Mucosa of gallbladder (tissue), 1 donor: ENCODE results near the gene CDKN2C. TPM values are rescaled to one million over a fixed set of nuclear protein-coding genes. Genes with fewer than 3 reads are reported as not detected.
"Not testable (repeated sequence)": the region's sequence is repeated elsewhere in the genome, so short reads cannot be mapped to it uniquely, and the experiment has no call there.

Experiments
- DNase-seq: peaks from one replicate; pipeline ENCODE4 v3.0.0-alpha.2; 2020; ENCODE audit warnings: low spot score
- total RNA-seq: library from RNA; stranded (reverse); gene quantifications from one replicate; pipeline ENCODE4 v1.2.1, GENCODE V29; 2021
- donor health status: DM: no; HTN: no; CAD: no.

Gene CDKN2C
- total RNA-seq, 1 donor from 2014 or later: 9.0 TPM

DNA sequence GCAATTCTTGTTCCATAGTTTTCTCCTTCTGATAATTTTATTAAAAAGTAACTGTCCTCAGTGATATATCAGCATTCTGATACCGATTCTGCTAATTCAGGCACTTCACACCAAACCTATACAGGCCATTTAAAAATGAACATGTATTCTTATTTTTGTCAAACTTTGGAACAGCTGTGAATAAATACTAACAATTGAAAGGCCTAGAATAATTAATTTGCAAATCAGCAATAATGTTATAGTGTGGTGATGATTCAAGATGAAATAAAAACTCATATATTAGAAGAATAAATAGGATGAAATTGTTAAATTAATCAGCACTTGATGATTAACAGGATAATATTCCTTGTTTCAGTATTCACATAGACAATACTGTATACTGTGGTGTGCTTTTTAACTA lies 9.9 kb downstream of the CDKN2C start:
- DNase-seq: no peak

DNA sequence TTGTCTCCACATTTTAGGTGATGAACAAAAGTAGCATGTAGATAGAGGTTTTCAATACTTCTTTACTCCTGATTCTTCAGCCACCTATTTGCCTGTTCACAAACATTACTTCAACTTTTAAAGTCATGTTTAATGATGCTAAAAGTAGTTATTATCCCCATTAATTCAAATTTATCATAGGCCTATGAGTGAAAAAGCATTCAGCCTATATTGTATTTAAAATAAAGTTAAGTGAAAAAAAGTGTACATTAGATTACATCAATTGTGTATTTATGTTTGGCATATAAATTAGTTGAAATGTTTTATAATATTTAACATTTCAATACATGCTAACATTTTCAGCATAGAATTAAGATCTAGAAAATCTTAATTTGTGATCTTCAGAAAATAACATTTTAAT lies 10.5 kb downstream of the CDKN2C start:
- DNase-seq: no peak

DNA sequence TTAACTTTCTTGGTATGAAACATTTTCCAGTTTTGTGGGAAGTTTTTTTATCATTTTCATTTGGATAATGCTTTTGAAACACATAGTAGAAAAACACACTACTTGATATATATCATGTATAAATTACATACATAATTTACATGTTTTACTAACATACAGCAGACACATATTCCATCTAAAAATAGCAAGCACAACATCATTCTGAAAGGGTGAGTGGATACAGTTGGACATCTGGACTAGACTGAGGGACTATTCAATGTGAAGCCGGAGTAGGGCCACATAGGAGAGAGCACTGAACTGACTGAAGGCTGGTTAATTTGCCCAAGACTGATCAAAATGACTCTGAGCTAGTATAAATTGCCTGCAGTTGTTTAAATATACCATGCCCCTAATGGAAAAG lies 11.7 kb downstream of the CDKN2C start:
- DNase-seq: no peak

DNA sequence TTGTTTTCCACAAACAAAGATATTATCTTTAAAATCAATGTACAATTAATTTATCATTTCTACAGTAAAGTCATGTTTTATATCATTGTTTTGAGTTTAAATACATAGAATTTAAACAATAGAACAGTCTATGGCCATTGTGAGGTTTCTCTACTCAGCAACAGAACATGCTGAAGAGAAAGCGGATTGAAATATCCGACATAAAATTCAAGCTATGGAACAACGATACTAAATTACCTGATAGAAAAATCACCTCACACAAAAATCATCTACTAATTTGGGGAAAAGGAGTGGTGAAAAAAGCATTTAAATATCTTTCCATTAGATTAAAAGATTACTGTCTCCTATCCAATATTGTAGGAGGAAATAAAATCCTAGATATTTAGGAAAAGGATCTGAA lies 12.6 kb downstream of the CDKN2C start:
- DNase-seq: no peak

DNA sequence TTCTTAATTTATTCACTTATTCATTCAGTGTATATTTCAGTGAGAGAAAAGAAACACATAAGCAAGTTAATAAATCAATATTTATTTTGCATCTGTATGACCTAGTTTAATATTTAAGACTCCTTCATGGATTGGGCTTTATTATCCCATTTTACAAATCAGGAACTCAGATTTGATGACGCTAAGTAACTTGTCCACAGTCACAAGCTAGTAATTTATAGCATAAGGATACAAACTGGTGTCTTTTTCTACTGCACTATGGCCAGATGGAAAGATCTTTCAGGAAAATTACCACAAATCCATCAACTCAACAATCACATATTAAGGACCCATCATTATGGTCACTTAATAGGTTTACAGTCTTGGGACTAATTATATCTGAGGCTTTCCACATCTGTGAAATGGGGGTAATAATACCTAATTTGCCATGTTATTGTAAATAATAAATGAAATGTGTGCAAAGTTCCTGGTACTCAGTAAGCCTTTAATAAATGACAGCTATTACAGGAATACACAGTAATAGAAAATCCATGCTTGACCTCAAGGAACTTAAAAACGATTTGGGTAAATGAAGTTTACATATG lies 13.3 kb downstream of the CDKN2C start:
- DNase-seq: no peak

DNA sequence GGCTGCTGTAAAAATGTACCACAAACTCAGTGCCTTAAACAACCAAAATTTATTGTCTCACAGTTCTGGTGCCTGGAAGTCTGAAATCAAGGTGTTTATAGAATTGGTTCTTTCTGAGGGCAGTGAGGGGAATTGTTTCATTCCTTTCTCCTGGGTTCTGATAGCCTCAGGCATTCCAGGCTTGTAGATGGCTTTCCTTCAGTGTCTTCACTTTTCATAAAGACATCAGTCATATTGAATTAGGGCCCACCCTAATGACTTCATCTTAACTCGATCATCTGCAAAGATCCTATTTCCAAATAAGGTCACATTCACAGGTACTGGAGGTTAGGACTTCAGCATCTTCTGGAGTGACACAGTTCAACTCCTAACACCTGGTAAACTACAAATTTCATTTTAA lies 15.0 kb downstream of the CDKN2C start:
- no peak for DNase-seq

DNA sequence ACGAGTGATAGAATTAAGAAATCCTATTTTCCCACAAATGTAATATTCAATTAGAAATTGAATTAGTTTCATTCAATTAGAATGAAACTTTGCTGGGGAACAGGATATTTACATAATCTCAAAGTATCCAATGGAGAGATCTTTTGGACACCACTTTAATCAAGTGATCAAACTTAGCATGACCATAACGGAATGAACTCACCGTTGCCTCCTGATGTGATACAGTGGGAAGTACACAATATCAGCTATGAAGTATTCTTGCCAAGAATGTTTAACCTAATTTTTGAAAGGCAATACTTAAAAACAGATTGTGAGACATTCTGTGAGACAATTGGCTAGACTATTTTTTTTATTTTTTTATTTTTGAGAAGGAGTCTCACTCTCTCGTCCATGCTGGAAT lies 16.6 kb downstream of the CDKN2C start:
- DNase-seq: no peak

DNA sequence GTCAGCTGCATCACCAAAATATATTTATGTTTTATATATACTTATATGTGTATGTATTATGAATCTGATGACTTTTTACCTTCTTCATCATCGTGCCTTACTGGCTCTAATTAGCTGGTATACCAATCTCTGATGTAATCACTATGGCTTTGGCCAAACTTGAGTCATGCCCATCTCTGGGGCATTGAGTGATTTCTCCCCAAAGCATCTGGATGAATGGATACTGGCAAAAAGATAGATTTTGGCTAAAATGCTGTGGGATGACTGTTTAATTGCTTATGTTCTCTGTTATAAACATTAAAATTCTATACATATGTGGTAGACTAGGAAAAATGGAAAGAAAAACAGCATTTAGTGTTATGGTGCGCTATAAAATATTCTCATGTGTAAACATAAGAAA lies 19.6 kb downstream of the CDKN2C start:
- DNase-seq: no peak

DNA sequence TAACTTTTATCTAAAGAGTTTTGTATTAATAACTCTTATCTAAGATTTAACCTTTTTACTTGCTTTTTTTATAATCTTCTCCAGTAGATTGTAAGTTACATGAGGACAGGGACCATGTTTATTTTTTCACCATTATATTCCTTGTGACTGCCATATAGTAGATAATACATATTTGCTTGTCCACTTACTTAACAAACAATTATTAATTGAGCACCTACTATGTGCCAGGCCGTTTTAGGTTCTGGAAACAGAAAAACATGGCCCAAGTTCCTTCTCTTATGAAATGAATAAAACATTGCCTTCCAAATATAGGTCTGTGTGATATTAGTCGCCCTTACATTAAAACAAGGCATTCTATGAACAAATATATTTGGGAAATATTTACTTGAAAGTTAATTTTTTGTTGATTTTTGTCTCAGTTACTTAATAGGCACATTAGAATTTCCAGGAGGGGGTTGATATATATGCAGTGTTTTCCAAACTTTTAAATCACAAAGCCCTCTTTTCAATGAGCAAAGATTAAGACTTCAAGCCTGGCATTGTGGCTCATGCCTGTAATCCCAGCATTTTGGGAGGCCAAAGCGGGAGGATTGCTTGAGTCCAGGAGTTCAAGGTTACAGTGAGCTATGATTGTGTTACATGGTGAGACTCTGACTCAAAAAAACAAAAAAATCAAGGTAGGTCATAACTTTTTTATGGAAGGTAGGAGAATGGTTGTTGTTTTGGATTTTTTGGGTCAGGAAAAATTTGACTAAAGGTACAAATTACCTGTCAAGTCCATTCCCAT lies 22.7 kb downstream of the CDKN2C start:
- no peak for DNase-seq

DNA sequence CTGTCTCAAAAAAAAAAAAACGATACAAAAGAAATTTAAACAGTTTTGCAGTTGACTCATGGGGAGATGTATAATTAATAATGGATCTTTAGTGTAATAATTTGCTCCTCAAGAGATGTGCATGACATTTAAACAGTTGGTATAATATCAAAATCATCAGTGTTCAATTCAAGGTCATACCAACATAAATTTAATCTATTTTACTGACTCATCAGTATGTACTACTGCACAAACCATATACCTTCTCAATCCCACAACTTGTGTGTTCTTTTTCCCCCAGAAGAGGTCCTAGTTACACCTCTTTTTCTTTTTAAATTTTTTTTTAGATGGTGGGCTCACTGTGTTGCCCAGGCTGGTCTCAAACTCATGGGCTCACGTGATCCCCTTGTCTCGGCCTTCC lies 23.6 kb downstream of the CDKN2C start:
- DNase-seq: no peak

DNA sequence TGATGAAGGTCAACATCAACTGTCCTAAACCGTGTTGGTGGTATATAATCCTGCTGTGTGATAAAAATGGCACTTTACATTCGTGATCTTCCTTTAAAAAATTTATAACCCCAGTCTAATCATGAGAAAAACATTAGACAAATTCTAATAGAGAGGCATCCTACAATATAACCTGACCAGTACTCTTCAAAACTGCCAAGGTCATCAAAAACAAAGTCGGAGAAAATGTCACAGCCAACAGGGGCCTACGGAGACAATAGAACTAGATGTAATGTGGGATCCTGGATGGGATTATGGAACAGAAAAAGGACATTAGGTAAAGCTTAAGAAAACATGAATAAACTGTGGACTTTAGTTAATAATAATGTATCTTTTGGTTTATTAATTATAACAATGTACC lies 25.0 kb downstream of the CDKN2C start:
- no peak for DNase-seq

DNA sequence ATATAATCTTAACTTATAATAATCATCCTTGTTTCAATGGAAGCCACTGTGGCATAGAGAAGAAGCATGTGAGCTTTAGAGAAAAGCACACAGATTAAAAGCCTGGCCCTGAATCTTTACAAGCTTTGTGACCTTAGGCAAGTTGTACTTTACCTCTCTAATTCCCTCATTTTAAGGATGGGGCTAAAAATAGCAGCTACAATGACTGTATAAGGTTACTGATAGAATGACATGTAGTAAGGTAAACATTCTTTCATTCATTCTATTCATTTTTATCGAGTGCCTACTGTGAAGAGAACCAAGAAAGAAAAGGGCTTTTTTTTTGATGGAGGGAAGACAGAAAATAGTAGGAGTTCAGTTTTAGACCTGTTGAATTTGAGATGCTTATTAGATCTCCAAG lies 25.6 kb downstream of the CDKN2C start:
- DNase-seq: no peak

DNA sequence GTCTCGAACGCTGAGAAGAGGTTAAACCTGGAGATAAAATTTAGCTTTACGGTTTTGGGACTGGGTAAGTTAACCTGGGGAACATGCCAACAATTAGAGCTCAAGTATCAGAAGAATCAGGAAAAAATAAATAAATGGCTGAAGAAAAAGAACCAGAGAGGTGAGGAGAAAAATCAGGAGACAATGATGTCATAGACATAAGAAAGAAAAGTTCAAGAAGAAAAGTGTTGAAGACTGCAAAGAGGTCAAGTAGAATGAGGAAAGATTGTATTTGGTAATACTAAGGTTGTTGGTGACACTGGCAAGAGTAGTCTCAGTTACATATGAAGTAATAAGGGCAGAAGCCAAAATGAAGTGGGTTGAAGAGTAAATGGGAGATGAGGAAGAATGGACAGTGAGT lies 26.0 kb downstream of the CDKN2C start:
- no peak for DNase-seq

DNA sequence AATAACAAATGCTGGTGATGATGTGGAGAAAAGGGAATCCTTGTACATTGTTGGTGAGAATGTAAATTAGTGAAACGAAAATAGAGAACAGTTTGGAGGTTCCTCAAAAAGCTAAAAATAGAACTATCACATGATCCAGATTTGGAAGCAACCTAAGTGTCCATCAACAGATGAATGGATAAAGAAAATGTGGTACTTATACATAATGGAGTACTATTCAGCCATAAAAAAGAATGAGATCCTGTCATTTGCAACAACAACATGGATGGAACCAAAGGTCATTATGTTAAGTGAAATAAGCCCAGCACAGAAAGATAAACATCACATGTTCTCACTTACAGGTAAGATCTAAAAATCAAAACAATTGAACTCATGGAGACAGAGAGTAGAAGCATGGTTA lies 29.3 kb downstream of the CDKN2C start:
- DNase-seq: not testable (repeated sequence)

DNA sequence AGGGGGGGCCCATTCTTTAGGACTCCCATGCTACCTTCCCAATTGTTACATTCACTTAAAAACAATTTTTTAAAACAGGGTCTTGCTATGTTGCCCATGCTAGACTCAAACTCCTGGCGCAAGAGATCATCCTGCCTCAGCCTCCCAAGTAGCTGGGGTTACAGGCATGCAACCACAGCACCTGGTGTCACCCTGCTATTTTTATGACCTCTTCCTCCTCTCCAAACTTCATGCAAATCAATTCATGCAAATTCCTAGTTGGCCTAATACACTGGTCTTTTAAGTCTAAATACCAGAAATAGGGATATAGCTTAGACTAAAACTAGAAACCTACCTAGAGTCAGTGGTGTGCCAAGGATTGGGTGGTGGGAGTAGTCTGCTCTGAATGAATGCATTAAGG lies 30.1 kb downstream of the CDKN2C start:
- no peak for DNase-seq

DNA sequence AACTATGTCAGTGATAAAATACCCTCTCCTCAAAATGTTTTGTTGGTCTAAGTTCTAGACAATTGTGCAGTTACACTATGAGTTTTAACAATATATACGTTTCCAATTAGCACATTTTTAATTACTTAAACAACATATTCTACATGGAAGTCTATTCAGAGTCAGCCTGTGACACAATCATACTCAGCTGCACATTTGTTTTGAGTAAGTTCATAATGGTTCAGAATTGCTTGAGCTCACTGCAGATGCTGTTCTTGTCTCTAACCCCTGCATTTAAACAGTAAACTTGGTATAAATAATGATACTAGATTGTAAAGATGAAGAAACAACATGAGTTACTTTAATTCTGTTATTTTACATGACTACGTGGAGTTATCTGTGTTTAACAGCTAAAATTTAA lies 30.6 kb downstream of the CDKN2C start:
- DNase-seq: no peak

DNA sequence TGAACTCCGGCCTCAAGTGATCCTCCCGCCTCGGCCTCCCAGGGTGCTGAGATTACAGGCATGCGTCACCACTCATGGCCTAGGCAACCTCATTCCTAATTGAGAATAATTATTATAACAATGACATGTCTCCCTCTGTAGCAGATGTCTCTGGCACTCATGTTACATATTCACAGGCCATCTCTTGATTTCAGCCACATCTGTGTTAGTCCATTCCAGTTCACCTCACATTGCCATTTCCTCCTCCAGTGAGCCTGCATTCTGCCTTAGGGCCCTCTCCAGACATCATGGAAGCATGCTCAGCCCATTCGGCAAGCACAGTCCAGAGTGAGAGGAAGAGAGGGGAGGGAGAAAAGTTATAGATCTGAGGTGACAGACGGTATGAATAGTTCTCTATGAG lies 32.5 kb downstream of the CDKN2C start:
- no peak for DNase-seq

DNA sequence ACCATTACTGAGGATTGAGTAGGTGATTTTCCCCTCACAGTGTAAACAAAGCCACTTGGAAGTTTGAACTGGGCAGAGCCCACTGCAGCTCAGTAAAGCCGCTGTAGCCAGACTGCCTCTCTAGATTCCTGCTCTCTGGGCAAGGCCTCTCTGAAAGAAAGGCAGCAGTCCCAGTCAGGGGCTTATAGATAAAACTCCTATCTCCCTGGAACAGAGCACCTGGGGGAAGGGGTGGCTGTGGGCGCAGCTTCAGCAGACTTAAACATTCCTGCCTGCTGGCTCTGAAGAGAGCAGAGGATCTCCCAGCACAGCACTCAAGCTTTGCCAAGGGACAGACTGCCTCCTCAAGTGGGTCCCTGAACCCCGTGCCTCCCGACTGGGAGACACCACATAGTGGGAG lies 35.5 kb downstream of the CDKN2C start:
- not testable (repeated sequence) for DNase-seq

DNA sequence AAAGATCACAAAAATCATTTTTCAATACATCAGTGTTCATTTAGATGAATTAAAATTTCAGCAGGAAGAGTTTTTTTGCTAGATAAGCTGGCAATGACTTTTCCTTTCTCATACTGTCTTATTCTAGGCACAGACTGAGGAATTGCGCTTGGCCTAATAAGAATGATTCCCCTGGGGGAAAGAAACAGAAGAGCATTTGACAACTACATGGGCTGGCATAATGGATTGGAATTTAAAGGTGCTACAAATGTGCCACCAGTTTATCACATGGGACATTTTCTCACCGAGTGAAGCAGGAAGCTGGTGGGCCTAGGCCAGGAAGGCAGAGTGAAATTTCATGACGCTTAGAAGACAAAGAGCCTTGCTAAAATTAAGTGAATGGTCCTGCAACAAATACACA lies 39.3 kb downstream of the CDKN2C start:
- DNase-seq: no peak

DNA sequence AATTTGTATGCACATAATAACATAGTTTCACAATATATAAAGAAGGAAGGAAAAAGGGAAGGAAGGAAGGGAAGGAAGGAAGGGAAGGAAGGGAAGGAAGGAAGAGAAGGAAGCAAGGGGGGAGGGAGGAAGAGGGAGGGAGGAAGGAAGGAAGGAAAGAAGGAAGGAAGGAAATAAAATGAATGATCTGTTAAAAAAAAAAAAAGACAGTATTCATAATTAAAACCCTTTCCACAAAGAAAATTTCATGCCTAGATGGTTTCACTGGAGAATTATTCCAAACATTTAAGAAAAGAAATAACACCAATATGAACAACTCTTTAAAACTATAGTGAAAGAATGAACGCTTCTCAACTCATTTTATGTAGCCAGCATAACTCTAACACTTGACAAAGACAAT lies 44.8 kb downstream of the CDKN2C start:
- no peak for DNase-seq

DNA sequence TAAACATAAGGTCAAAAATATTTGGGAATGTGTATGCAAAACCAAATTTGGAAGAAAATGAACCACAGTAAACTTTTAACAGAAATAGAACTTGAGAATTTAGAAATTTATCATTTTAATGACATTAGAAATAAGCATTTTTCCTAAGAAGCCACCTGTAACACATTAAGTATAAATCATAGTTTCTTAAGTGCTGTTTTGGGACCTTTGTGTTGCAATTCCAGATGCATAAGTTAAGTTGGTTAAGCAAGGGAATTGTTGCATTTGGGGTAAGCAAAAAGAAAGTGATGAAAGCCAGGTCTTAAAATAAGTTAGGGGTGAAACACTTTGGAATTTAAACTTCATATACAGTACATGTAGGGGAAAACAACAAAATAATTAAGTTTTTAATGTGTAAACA lies 49.8 kb downstream of the CDKN2C start:
- DNase-seq: no peak
